H1 (cell line): ENCODE measurements around the gene PWP1. TPM values are rescaled to one million over a fixed set of nuclear protein-coding genes. Genes with fewer than 3 reads are reported as not detected.

Experiments
- CTCF ChIA-PET: fragments of 300-600 bp; sonication (Branson Sonifier 250); formaldehyde crosslinking; loops from one replicate; lab custom pipeline; 2021; ENCODE audit not compliant: partially characterized antibody; lab: Charles Lee
- POLR2A ChIA-PET: fragments of 300-600 bp; sonication (Branson Sonifier 250); formaldehyde crosslinking; loops from one replicate; lab custom pipeline; 2021; ENCODE audit warnings: inconsistent platforms; ENCODE audit not compliant: partially characterized antibody; lab: Charles Lee
- DNase-seq, 2 experiments: peaks; one replicate each; pipeline versions ENCODE4 v3.0.0 to v3.0.0-alpha.2; 2010 to 2022; ENCODE audit warnings: low spot score in 2 of 2, low read depth in 1 of 2, mixed read lengths in 1 of 2
- FAIRE-seq: peaks from 2 replicates; lab custom pipeline; 2011; peaks lifted over from hg19 to GRCh38; lab: Jason Lieb, UNC
- H2AFZ ChIP-seq: 2 replicates; pipeline ENCODE4 v1.8.1; 2012; ENCODE audit warnings: low read length, inconsistent platforms
- H2AK5ac ChIP-seq: 2 replicates; pipeline ENCODE4 v1.6.1; 2013; ENCODE audit warnings: low read depth, low read length
- H2BK120ac ChIP-seq: replicated peaks from 2 replicates; pipeline ENCODE3; 2013; ENCODE audit warnings: low read depth, low read length, inconsistent platforms
- H2BK12ac ChIP-seq: 2 replicates; pipeline ENCODE4 v1.6.1; 2013; ENCODE audit warnings: low read depth, low read length
- H2BK15ac ChIP-seq: 2 replicates; pipeline ENCODE4 v1.6.1; 2013; ENCODE audit warnings: low read length
- H2BK20ac ChIP-seq: 2 replicates; pipeline ENCODE4 v1.6.1; 2013; ENCODE audit warnings: low read length
- H2BK5ac ChIP-seq: 2 replicates; pipeline ENCODE4 v1.6.1; 2013; ENCODE audit warnings: low read depth, low read length
- H3K14ac ChIP-seq: 2 replicates; pipeline ENCODE4 v1.6.1; 2013; ENCODE audit warnings: inconsistent platforms; ENCODE audit not compliant: insufficient read length
- H3K18ac ChIP-seq: 2 replicates; pipeline ENCODE4 v1.6.1; 2013; ENCODE audit warnings: low read length; ENCODE audit errors: extremely low read depth
- H3K23ac ChIP-seq: 2 replicates; pipeline ENCODE4 v1.6.1; 2013; ENCODE audit warnings: inconsistent platforms; ENCODE audit not compliant: insufficient read length
- H3K23me2 ChIP-seq: 2 replicates; pipeline ENCODE4 v1.6.1; 2013; ENCODE audit warnings: low read depth, low read length
- H3K27ac ChIP-seq: 2 replicates; pipeline ENCODE4 v1.6.1; 2011; ENCODE audit warnings: low read depth, low read length, inconsistent platforms
- H3K27me3 ChIP-seq, 4 experiments: replicated peaks in 1 of 4; 1 replicate in 1 of 4; 2 replicates in 3 of 4; pipeline versions ENCODE4 v1.6.1 to v1.8.1; 2011 to 2013; ENCODE audit warnings: low read length in 3 of 4, mild to moderate bottlenecking in 3 of 4, inconsistent platforms in 2 of 4, mixed read lengths in 2 of 4, moderate library complexity in 1 of 4; ENCODE audit not compliant: control insufficient read depth in 3 of 4, insufficient read depth in 3 of 4; ENCODE audit errors: extremely low read depth in 1 of 4
- H3K36me3 ChIP-seq, 4 experiments: 2 replicates each; pipeline versions ENCODE4 v1.6.1 to v1.8.1; 2011 to 2013; ENCODE audit warnings: mild to moderate bottlenecking in 4 of 4, low read length in 3 of 4, moderate library complexity in 2 of 4, control low read depth in 1 of 4, inconsistent platforms in 1 of 4; ENCODE audit not compliant: insufficient read depth in 4 of 4, control insufficient read depth in 2 of 4
- H3K4ac ChIP-seq: replicated peaks from 2 replicates; pipeline ENCODE3; 2013; ENCODE audit warnings: low read length, low read depth, mixed read lengths, inconsistent platforms; ENCODE audit not compliant: insufficient read length
- H3K4me1 ChIP-seq, 4 experiments: replicated peaks in 1 of 4; 1 replicate in 1 of 4; 2 replicates in 3 of 4; pipeline versions ENCODE4 v1.6.1 to v1.8.1; 2011 to 2013; ENCODE audit warnings: low read length in 3 of 4, inconsistent platforms in 2 of 4, mixed read lengths in 1 of 4; ENCODE audit not compliant: insufficient read depth in 4 of 4, control insufficient read depth in 3 of 4
- H3K4me2 ChIP-seq, 2 experiments: 2 replicates each; pipeline versions ENCODE4 v1.6.1 to v1.8.1; 2011 to 2013; ENCODE audit warnings: low read depth in 2 of 2, low read length in 2 of 2, control low read depth in 1 of 2, inconsistent platforms in 1 of 2, mild to moderate bottlenecking in 1 of 2; ENCODE audit not compliant: insufficient read depth in 1 of 2
- H3K4me3 ChIP-seq, 4 experiments: fragments of 200-600, 300-600 bp in 1 of 4; sonication (generic), shearing (Covaris generic), sonication (Bioruptor Twin) in 1 of 4; 2 replicates each; pipeline versions ENCODE4 v1.5.1 to v1.8.1; 2011 to 2016; ENCODE audit warnings: low read length in 4 of 4, low read depth in 3 of 4, control low read depth in 2 of 4, inconsistent platforms in 2 of 4, mild to moderate bottlenecking in 2 of 4, mixed read lengths in 1 of 4, moderate library complexity in 1 of 4; ENCODE audit not compliant: insufficient read depth in 2 of 4; ENCODE audit errors: extremely low read depth in 1 of 4
- H3K56ac ChIP-seq: replicated peaks from 2 replicates; pipeline ENCODE3; 2013; ENCODE audit warnings: low read depth, mild to moderate bottlenecking, mixed read lengths, low read length, inconsistent platforms; ENCODE audit not compliant: insufficient read length
- H3K79me1 ChIP-seq: 2 replicates; pipeline ENCODE4 v1.6.1; 2013; ENCODE audit warnings: low read depth, low read length, control low read depth
- H3K79me2 ChIP-seq, 2 experiments: 2 replicates each; pipeline versions ENCODE4 v1.6.1 to v1.8.1; 2012 to 2013; ENCODE audit warnings: low read length in 2 of 2, mild to moderate bottlenecking in 2 of 2, inconsistent platforms in 1 of 2; ENCODE audit not compliant: insufficient read depth in 2 of 2, control insufficient read depth in 1 of 2
- H3K9ac ChIP-seq, 4 experiments: replicated peaks in 1 of 4; 1 replicate in 1 of 4; 2 replicates in 3 of 4; pipeline versions ENCODE4 v1.6.1 to v1.8.1; 2011 to 2013; ENCODE audit warnings: low read depth in 3 of 4, low read length in 3 of 4, control low read depth in 2 of 4, mild to moderate bottlenecking in 2 of 4, moderate library complexity in 2 of 4, inconsistent platforms in 1 of 4; ENCODE audit errors: extremely low read depth in 1 of 4
- H3K9me3 ChIP-seq, 2 experiments: 2 replicates each; pipeline versions ENCODE4 v1.6.1 to v1.8.1; 2012 to 2013; ENCODE audit warnings: mild to moderate bottlenecking in 2 of 2, moderate library complexity in 2 of 2, control low read depth in 1 of 2, inconsistent platforms in 1 of 2, low read depth in 1 of 2, low read length in 1 of 2, mixed read lengths in 1 of 2; ENCODE audit not compliant: insufficient read depth in 2 of 2
- H4K20me1 ChIP-seq, 2 experiments: replicated peaks in 1 of 2; 2 replicates each; pipeline versions ENCODE3 to v1.8.1; 2011 to 2013; ENCODE audit warnings: inconsistent platforms in 2 of 2, low read length in 2 of 2, mild to moderate bottlenecking in 1 of 2; ENCODE audit not compliant: insufficient read depth in 2 of 2, control insufficient read depth in 1 of 2
- H4K5ac ChIP-seq: 2 replicates; pipeline ENCODE4 v1.6.1; 2013; ENCODE audit warnings: low read length, low read depth, mixed read lengths, inconsistent platforms; ENCODE audit not compliant: insufficient read length
- H4K8ac ChIP-seq: 2 replicates; pipeline ENCODE4 v1.8.0; 2013; ENCODE audit warnings: mild to moderate bottlenecking, moderate library complexity, low read length, inconsistent platforms; ENCODE audit not compliant: insufficient read depth; ENCODE audit errors: extremely low read depth
- H4K91ac ChIP-seq: replicated peaks from 2 replicates; pipeline ENCODE3; 2013; ENCODE audit warnings: low read length, mixed read lengths, inconsistent platforms; ENCODE audit not compliant: insufficient read length
- EZH2 ChIP-seq: fragments of 200-600 bp; sonication (generic); IDR thresholded peaks from 2 replicates; pipeline ENCODE4 v1.7.1; 2012; ENCODE audit warnings: low read depth, mild to moderate bottlenecking, moderate library complexity, low read length, inconsistent platforms; ENCODE audit not compliant: severe bottlenecking
- HDAC6 ChIP-seq: IDR thresholded peaks from one replicate; pipeline ENCODE4 v1.7.1; 2012; ENCODE audit warnings: low read depth, mild to moderate bottlenecking, inconsistent platforms, low read length, moderate library complexity
- KDM1A ChIP-seq: fragments of 200-600, 300-600 bp; sonication (generic); IDR thresholded peaks from 2 replicates; pipeline ENCODE4 v1.7.1; 2016; ENCODE audit warnings: mild to moderate bottlenecking, low read length, borderline replicate concordance
- KDM4A ChIP-seq: IDR thresholded peaks from one replicate; pipeline ENCODE4 v1.7.1; 2012; ENCODE audit warnings: low read depth, mild to moderate bottlenecking, moderate library complexity, low read length, inconsistent platforms; ENCODE audit not compliant: severe bottlenecking
- POLR2AphosphoS5 ChIP-seq: IDR thresholded peaks from 2 replicates; pipeline ENCODE4 v1.6.1; 2011; ENCODE audit warnings: low read depth, low read length
- TEAD4 ChIP-seq: IDR thresholded peaks from 2 replicates; pipeline ENCODE4 v1.6.1; 2012; ENCODE audit warnings: low read depth, low read length, inconsistent platforms, mixed read lengths
- polyA plus RNA-seq, 7 experiments: library from polyadenylated mRNA; depleted of rRNA in 3 of 7; stranded (reverse) in 5 of 7; unstranded in 2 of 7; fragments of >200 nt in 5 of 7; fragments of 200-250 nt in 2 of 7; gene quantifications; 1 replicate in 5 of 7; 2 replicates in 1 of 7; 4 replicates in 1 of 7; pipeline versions ENCODE4 v1.2.1 to v1.2.3, GENCODE V29; 2011 to 2013; ENCODE audit warnings: missing spikeins in 2 of 7, mixed read lengths in 2 of 7
- total RNA-seq: library from RNA; stranded (reverse); fragmentation: NEBNext Ultra II Directional; extraction: Animal tissue kit (Norgen Biotek cat#: 25700); gene quantifications from 2 replicates; pipeline ENCODE4 v1.2.1, GENCODE V29; 2021

Gene PWP1
- total and polyA plus RNA-seq, 2 of the 8 experiments (the other 6 are each of a cell fraction or from before 2014, with no cell fraction given) = 57.8 to 78.5 TPM

GRCh38 chr12:107641154-107641553 is 44.4 kb upstream of the PWP1 start:
- Histone ChIP-seq H3K36me3 (peaks cover 0 to 2% (median 0%) of the 10 kb centered on the region in 4 experiments; a peak in 1 of 8 replicates), H2AFZ (no peak overlapping the region), H3K79me2 (no peaks in the 10 kb centered on the region), H2BK120ac (no peak overlapping the region), H4K91ac (no peak overlapping the region), H2BK20ac (no peak overlapping the region), H2BK5ac (no peak overlapping the region), H4K5ac (no peak overlapping the region), H3K4me1 (peaks cover 6 to 8% (median 7%) of the 10 kb centered on the region in 4 experiments), H3K79me1 (no peaks in the 10 kb centered on the region), H2BK12ac (no peak overlapping the region), H2AK5ac (no peak overlapping the region), H4K20me1 (no peaks in the 10 kb centered on the region), H4K8ac (no peak overlapping the region), H3K27ac (no peak overlapping the region), H3K56ac (no peak overlapping the region), H3K23ac (no peak overlapping the region), H2BK15ac (no peak overlapping the region), H3K4ac (no peak overlapping the region), H3K23me2 (no peaks in the 10 kb centered on the region; the same call in 1 of the 2 replicates), H3K18ac (no peak overlapping the region), H3K4me3 (no peak overlapping the region), H3K9me3 (no peaks in the 10 kb centered on the region), H3K9ac (no peak overlapping the region), H3K14ac (no peak overlapping the region), H3K4me2 (no peak overlapping the region), H3K27me3 (no peaks in the 10 kb centered on the region)
- ChIA-PET POLR2A (interaction anchor here (1.6 kb wide), 1 partner anchor 11 kb away, joined by 3 read pairs; no protein-coding TSS in a partner anchor), CTCF (interaction anchor here (0.9 to 3.0 kb wide), 3 partner anchors 17 to 30 kb away, joined by 3 to 8 read pairs (median 3); no protein-coding TSS in a partner anchor)
- no peak for DNase-seq
- FAIRE-seq = no peak
- TF ChIP-seq KDM4A (no peak), EZH2 (no peak), KDM1A (no peak), HDAC6 (no peak), POLR2AphosphoS5 (no peak), TEAD4 (no peak)
